HG03457 (cell line): Measurements from ENCODE around the gene INPP4B.
"Not testable (repeated sequence)": the region's sequence is repeated elsewhere in the genome, so short reads cannot be mapped to it uniquely, and the experiment has no call there.

Experiments used
- ATAC-seq: cut with Tn5 transposase; IDR thresholded peaks from one replicate; pipeline ENCODE4 v1.9.1; 2021; ENCODE audit warnings: moderate number of reproducible peaks; ENCODE audit not compliant: unreplicated experiment

Gene INPP4B

GRCh38 chr4:142101401-142101800 is 744.7 kb downstream of the INPP4B start:
- ATAC-seq, result no peak

- no peak for ATAC-seq
Measured at GRCh38 chr4:142100941-142101340, 745.2 kb downstream of the INPP4B start.

GRCh38 chr4:142098900-142099545 is 747.1 kb downstream of the INPP4B start:
- ATAC-seq, result no peak

- ATAC-seq, result no peak
Measured at GRCh38 chr4:142098380-142098779, 747.7 kb downstream of the INPP4B start.

GRCh38 chr4:142097015-142097414 is 749.1 kb downstream of the INPP4B start:
- no peak for ATAC-seq

GRCh38 chr4:142095886-142096605 is 750.1 kb downstream of the INPP4B start:
- no peak for ATAC-seq

- no peak for ATAC-seq
Measured at GRCh38 chr4:142092941-142093340, 753.2 kb downstream of the INPP4B start.

GRCh38 chr4:142091691-142092182 is 754.4 kb downstream of the INPP4B start:
- ATAC-seq, result no peak

- no peak for ATAC-seq
Measured at GRCh38 chr4:142091085-142091513, 755.0 kb downstream of the INPP4B start.

GRCh38 chr4:142088906-142089305 is 757.2 kb downstream of the INPP4B start:
- ATAC-seq, result no peak

- no peak for ATAC-seq
Measured at GRCh38 chr4:142085513-142086292, 760.4 kb downstream of the INPP4B start.

GRCh38 chr4:142083264-142083663 is 762.8 kb downstream of the INPP4B start:
- no peak for ATAC-seq

- ATAC-seq, result no peak
Measured at GRCh38 chr4:142081025-142081424, 765.1 kb downstream of the INPP4B start.

- ATAC-seq, result no peak
Measured at GRCh38 chr4:142079959-142080358, 766.1 kb downstream of the INPP4B start.

GRCh38 chr4:142077048-142077447 is 769.1 kb downstream of the INPP4B start:
- no peak for ATAC-seq

GRCh38 chr4:142068304-142068703 is 777.8 kb downstream of the INPP4B start:
- ATAC-seq, result not testable (repeated sequence)

- ATAC-seq, result not testable (repeated sequence)
Measured at GRCh38 chr4:142066562-142066961, 779.5 kb downstream of the INPP4B start.

- no peak for ATAC-seq
Measured at GRCh38 chr4:142065086-142065647, 780.9 kb downstream of the INPP4B start.

- ATAC-seq, result no peak
Measured at GRCh38 chr4:142064181-142064580, 781.9 kb downstream of the INPP4B start.

GRCh38 chr4:142045996-142046395 is 800.1 kb downstream of the INPP4B start:
- no peak for ATAC-seq

- ATAC-seq, result no peak
Measured at GRCh38 chr4:142044271-142044670, 801.8 kb downstream of the INPP4B start.
